Ecto neural progenitor cell (in vitro differentiated cells): Measurements from ENCODE around the gene CUBN.

ENCODE experiments used
- DNase-seq: peaks from one replicate; pipeline ENCODE4 v3.0.0-alpha.2; 2018; ENCODE audit warnings: low spot score

CUBN gene

DNA sequence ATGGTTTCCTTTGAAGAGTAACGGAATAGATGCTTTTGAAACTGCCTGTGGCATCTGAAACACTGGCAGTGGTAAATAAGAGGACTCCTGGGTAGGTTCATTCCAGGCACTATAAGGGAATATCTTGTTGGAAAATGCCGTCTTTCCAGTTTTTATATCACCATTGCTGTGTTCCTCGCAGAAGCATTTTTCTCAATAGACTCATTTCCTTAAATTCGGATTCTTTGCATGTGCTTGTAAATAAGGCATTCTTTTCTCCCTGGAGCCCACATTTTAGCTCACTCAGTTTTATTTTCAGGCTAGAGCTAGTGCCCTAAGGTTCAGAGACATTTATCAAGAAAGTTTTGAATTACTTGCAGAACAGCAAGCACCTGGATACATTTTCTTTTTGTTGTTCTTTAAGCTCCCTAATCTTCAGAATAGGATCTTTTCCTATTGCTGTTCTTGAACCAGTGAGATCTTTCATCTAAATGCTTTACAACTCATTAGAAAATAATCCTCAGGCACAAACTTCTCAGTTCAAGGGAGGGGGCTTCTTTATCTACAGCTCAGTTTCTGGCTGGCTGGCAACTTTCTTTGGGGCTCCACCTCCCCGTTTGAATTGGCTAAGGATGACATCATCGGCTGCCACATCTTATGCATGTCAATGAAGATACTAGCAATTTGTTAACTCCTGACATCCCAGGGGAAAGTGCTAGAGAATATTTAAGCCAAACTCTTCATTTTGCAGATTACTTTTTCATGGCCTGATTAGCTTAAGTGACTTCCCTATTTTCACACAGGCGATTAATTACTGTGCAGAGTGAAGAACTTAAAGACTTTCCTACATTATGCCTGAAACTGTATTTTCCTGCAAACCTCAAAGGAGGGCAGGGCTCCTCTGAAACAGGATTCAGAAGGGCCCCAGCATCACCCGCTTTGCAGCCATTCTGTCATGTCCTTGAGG lies 178.7 kb downstream of the CUBN start:
- peak; percentile 79 for DNase-seq

DNA sequence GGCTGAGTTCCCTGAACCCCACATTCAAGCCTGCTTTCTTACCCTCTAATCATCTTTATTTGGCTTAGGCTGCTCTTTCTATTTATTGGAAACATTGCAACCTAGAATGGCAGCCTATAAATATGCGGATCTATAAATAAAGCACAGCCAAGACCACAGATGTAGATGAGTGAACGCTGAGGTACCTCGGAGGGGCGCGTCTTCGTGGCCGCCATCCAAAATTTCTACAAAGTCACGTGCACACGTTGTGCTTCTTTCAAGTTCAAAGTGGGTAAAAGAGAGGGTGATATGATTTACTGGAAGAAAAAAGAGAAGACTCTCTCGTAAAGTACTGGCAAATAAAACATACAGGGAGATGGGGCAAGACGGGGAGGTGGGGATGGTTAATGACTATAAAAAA lies 179.8 kb downstream of the CUBN start:
- DNase-seq = no peak

DNA sequence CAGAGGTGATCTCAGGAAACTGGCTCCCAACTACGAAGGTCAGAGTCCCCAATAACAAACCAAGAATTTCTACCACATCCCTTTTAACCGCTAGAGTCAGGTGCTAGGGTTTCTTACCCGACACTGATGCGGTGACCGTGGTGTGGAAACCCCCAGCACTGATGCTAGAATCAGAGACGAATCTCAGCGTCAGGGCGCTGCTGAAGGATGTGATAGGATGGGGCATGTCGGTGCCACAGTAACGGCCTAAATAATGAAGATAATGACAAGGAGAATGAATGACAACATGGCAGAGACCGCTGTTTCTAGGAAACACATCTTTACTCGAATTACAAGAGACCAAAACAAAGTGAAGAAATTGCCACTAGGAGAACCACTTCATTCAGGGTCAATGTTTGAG lies 181.2 kb downstream of the CUBN start:
- DNase-seq = no peak

DNA sequence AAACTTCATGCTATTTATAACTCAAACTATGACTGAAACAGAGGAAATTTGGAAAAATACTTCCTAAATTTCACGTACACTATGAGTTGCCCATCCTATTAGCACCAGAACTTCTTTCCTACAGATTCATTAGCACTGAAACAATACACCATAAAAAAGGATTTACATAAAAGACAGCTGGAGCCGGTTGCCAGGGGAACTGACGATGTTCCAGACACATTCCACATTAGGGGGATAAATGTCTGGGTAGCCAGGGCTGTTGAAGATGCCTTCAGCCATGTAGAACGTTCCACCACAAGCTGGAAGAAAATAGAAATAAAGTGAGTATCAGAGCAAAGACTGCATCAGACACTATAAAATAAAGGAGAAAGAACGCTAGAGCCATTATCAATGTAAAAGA lies 182.5 kb downstream of the CUBN start:
- no peak for DNase-seq

DNA sequence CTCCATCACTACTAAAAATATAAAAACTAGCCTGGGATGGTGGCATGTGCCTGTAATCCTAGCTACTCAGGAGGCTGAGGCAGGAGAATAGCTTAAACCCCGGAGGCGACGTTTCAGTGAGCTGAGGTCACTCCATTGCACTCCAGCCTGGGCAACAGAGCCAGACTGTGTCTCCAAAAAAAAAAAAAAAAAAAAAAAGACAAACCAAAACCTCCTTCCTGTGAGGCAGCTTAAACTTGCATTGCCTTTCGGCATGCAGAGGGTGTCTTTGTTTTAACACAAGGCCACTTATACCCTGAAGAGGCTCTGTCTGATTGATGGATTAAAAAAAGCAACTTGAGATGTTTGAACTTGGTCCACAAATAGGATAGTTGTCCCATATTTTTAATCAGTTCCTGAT lies 184.0 kb downstream of the CUBN start:
- DNase-seq = no peak

DNA sequence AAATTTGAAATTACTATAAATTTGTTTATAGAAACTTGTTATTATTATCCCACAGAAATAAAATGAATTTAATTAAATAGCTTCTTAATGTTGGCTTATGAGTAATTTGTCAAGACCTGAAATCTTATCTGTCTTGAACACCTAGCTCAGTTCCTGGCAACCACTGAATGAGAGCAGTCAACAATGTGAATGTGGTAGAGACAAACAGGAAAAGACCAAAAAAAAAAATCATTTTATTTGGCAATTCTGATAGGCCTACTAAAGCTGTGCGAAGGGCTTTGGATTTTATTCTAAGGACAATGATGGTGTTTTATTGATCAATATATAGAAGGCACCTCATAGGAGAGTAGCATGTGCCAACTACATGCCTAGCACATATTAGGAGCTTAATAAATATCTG lies 184.6 kb downstream of the CUBN start:
- no peak for DNase-seq

DNA sequence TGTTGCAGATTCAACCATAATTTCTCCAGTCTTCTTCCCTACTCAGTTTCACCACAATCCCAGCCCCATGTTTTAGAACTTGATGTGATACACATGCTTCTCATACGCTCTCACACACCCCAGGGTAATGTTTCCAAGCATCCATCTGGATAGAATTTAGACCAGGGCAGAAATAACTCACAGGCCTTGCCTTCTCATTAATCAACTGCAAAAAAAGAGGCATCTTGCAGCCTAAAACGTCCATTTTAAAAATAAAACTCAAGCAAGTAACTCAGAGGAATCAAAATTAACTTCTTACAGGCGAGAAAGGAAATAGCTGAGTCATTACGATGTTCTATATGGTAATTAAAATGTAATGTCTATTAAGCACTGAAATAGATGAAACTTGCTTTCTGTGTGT lies 185.2 kb downstream of the CUBN start:
- DNase-seq = no peak

DNA sequence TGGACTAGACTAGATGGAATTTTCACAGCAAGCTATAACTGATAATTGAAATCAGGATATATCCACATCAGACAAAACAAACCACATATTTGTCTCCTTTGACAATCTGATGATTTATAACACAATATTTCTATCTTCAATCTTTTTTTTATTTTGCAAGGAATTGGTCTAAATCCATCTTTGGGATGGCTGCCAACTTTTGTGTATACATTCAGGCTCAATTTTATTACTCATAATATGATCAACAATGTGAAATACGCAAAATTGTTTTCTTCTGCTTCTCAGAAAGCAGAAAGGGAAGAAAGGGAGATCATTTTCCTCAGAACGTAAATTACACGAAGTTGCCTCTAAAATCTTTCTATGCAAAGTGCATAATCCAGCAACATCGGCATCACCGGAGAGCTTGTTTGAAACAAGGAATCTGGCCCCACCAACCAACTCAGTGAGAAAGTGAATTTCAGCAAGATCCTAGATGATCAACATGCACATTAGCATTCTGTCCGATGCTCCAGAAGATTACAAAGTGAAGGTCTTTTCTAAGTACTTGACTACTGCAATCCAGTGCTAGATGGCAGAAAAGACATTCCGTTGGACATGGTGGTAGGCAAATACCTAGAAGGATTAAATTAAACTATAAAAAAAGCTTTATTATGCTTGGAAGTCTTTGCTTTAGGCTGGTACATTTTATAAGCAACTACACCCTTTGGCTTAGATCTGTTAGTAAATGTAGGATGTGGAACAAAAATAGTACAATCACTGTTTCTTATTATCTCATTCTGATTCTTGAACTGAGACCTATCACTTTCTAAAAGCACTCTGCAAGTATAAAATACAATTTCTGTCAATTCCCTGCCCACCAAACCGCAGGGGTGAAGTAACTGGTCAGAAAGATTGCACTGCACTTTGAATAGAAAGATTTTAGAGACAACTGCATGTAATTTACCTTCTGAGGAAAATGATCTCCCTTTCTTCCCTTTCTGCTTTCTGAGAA lies 186.0 kb downstream of the CUBN start:
- DNase-seq = no peak

DNA sequence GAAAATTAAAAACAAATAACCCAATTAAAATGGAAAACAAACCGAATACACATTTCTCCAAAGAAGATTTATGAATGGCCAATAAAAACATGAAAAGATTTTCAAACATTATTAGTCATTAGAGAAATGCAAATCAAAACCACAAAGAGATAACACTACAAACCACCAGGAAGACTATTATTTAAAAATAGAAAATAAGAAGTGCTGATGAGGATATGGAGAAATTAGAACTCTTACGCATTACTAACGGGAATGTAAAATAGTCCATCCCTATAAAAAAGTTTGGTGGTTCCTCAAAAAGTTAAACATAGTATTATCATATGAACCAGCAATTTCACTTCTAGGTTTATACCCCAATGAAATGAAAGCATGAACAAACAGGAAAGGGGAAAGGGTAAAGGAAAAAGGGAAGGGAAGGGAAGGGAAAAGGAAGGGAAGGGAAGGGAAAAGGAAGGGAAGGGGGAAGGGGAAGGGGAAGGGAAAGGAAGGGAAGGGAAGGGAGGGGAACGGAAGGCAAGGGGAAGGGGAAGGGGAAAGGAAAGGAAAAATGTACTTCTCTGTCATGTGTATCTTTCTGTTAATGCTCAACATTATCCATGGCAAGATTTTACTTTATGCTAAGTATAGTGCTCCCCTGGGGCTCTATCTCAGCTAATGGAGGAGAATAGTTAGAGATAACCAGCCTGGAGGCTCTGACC lies 187.1 kb downstream of the CUBN start:
- no peak for DNase-seq

DNA sequence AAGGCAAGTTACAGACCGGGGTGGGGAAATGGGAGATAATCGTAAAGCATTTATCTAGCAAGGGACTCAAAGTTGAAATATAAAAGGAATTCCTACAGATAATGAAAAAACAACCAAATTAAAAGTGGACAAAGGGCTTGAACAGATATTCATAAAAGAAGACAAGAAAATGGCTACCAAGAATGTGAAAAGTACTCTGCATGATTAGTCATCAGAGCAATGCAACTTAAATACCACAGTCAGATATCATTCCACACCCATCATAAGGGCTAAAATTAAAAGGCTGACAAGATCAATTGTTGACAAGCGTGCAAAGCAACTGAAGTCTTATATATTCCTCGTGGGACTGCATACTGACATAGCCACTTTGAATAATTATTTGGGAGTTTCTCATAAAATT lies 187.7 kb downstream of the CUBN start:
- no peak for DNase-seq

DNA sequence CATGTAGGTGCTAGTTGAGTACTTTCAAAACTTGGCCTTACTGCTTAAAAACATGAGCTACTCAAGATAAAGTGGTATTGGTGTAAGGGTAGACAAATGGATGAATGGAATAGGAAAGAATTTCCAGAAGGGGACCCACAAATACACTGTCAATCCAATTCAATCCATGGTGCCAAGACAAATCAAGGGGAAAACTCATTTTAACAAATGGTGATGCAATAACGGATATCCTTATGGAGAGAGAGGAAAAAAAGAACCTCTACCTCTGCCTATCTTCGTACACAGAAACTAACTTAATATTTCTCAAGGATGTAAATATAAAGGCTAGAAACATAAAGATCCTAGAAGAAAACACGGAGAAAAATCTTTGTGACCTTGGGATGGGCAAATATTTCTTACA lies 188.5 kb downstream of the CUBN start:
- DNase-seq = no peak

DNA sequence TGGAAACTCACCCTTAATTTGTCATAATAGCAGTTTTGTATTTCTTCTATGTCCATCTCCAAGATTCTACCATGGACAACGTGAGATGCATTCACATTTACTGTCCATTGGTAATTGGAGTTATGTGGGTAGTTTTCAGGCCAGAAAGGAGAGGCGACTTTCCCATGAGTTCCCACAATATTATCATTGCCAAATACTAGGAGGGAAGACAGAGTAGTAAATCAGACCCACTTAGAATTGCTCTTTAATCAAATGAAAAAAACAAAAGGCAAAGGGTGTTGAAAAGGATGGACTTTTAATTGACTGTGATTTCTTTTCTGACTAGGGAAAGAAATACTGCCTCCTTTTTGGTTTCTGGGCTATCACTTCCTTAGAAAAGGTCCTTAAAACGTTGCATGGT lies 190.7 kb downstream of the CUBN start:
- no peak for DNase-seq

DNA sequence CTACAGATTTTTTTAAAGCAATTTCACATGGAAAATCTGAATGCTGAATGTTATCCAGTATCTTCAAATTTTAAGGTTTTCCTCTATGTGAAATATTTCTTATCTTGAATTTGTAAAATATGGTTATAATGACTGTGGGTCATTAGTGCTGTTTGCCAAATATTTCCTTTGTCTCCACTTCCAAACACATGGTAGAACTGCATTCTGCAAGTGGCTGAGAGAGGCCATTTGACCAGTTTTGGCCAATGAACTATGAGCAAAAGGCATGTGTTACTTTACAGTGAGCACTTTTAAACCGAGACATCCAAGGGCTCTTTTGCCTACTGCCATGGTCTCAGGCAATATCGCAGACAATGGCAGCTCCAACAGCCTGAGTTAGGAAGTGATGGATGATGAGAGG lies 195.2 kb downstream of the CUBN start:
- no peak for DNase-seq

DNA sequence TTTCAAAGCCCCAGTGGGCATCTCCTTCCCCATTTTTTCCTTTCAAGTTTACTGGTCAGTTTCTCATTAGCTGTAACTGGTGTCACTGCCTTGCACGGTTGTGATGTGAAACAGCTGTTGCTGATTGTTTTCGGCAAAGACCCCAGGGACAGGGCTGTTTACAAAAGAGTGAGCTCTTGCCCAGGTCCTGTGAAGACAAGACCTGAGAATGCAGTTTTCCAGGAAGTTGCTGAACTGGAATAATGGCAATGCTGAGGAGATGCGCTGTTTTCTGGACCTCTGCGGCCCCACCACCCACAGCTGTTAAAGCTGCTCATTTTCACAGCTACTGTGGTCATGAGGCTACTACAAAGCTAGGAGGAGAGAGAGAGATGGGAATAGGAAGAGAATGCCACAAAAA lies 195.8 kb downstream of the CUBN start:
- no peak for DNase-seq

DNA sequence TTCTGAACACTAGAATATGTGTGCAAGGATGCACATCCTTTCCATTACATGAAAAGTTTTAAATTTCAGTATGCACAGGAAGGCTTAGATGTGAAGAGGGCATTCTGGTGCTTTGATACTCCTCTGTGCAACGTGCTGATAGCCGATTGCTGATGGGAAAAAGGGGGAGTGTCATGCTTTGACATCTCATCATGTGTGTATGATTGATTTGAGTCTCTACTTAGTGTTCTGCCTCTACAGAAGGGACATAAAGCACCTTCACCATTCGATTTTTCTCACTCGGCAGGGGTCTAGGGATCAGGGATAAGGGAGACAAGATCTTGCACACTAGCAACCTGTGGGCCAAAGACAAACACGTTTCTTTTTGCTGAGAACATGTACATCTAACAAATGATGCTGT lies 197.7 kb downstream of the CUBN start:
- no peak for DNase-seq

DNA sequence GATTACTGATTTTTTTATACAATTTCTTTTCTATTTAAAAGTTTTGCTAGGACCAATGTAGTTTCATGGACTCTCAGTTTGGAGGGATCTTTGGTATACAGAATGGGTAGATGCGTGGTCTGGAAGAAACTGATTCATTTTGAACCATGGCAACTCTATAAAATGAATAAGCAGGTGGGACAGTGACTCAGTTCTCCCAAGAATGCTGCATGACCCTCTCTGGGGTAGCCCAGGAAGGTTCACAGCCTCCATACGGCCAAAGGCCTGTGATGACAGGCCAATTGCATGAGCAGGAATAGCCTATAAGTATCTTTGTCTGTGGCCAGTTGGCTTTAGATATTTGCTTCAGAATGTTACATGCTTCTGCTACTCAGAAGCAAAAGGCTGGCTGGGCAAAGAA lies 199.1 kb downstream of the CUBN start:
- DNase-seq = no peak

DNA sequence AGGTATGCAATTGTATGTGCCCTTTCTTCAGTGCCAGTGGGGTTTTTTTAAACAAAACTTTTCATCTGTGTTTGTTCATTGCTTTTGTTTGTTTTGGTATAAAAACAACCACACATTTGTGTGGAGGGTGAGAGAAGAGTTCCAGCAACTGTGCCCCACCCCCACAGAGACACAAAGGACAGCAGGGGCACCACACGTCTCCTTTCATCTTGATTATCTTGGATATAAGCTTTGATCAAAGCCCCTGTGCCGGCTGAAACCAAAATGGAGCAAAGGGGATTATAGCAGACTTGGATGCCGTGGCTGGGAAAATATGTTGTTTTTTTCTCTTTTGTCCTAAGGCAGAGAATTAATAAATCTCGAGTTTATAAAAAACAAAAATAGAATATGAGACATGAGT lies 200.5 kb downstream of the CUBN start:
- no peak for DNase-seq

DNA sequence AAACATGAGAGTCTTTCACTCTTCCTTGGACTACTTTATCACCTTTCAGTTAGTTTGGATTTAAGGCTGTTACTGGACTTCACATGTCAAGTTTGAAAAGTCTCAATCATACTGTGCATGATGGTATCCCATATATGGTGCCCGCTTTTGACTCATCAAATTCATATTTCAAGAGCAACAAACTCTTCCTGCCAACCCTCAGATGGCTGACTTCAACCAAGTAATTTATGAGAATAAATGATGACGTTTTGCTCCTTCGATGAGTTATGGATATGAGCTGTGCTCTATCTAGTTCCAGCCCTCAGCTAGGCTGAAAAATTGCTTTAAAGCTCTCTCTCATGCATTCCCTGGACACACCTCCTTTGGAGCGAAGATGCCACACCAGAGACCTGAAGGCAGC lies 202.1 kb downstream of the CUBN start:
- DNase-seq = no peak

DNA sequence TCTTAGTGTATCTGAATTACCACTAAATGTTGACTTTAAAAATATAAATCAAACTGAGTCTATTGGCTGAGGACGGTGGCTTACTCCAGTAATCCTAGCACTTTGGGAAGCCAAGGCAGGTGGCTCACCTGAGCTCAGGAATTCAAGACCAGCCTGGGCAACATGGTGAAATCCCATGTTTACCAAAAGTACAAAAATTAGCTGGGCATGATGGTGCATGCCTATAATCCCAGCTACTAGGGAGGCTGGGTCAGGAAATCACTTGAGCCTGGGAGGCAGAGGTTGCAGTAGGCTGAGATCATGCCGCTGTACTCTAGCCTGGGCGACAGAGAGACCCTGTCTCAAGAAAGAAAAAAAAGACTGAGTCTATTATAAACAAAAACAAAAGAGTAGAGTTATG lies 205.9 kb downstream of the CUBN start:
- DNase-seq = no peak

DNA sequence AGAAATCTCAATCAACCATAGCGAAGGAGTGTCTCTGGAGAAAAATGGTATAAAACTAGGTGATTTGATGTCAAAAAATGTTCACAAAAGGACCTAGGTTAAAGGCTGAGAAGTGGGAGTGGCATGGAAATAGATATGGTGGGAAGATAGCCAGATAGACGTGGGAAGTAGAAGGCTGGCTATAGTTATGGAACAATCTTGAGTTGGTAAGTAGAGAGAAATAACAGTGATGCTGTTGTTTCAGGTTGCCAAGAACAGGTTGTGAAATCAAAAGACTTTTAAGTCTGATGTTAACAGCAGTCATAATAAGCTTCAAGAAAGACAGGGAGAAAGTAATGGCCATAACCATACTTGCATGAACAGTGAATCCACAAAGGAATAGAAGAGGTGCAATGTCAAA lies 206.3 kb downstream of the CUBN start:
- no peak for DNase-seq

DNA sequence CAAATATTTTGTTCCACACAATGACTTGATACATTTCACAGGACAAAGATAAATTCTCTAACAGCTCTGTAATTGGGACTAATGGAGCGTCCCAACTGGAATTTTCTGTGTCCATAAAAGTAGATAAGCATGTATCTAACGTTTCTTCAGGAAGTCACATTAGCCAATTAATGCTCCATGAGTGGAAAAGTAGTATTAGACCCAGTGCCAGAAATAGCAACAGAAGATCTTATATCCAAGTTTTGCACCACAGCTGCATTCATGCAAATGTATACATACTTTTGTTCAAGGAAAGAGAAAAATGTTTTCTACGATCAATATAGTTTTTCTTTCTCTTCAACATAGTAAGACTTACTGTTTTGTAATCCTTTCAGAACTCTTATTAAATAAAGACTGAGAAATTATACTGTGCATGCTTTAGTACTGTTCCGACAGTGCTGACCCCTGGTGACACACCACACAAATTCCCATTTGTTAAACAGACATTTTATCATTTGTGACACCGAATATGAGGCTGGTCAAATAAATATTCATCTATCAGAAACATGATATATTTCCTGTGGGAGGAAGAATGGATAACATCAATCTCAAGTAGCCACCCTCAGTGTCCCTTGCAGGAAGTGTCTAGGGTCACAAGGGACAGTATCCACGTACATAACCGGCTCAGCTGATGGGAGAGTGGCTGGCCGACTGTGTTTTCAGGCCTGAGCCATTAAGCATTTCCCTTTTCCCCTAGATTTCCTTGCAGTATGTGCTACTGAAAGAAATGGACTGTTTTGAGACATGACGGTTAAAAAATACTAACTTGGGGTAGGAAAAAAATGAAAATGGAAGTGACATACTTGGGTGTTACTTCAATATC lies 210.3 kb downstream of the CUBN start:
- DNase-seq = no peak
